Measurements from ENCODE around the gene SLC26A5. TPM values are rescaled to one million over a fixed set of nuclear protein-coding genes. Genes with fewer than 3 reads are reported as not detected.

Gene SLC26A5
- polyA plus RNA-seq, 4 donors, result 0.03 to 0.12 TPM; not detected in 2

GRCh38 chr7:103462358-103462757, 16.4 kb upstream of the SLC26A5 start:
- no peak for DNase-seq
- H3K36me3 ChIP-seq (ENCODE audit: control insufficient read depth in 3 of 3, insufficient read depth in 2 of 3, low read depth in 1 of 3, low read length in 3 of 3), result no peaks in the 10 kb centered on the region
- WGBS, 3 donors, result 46 to 69% (median 49%) methylated on average over 7 of the region's 7 CpGs

GRCh38 chr7:103447073-103447960, 1.3 kb upstream of the SLC26A5 start:
- Histone ChIP-seq H3K9me3 (ENCODE audit: control insufficient read depth in 2 of 2, insufficient read depth in 1 of 2, low read depth in 1 of 2, low read length in 1 of 2) (no peaks in the 10 kb centered on the region), H3K27ac (ENCODE audit: low read depth in 1 of 3, low read length in 2 of 3) (no peak overlapping the region), H3K4me3 (ENCODE audit: low read depth in 1 of 3, low read length in 3 of 3) (no peak overlapping the region), H3K36me3 (ENCODE audit: control insufficient read depth in 3 of 3, insufficient read depth in 2 of 3, low read depth in 1 of 3, low read length in 3 of 3) (no peaks in the 10 kb centered on the region), H3K27me3 (ENCODE audit: control insufficient read depth in 3 of 3, insufficient read depth in 3 of 3, low read length in 3 of 3) (peaks cover 0 to 42% (median 19%) of the 10 kb centered on the region in 3 donors), H3K4me1 (ENCODE audit: control insufficient read depth in 3 of 3, insufficient read depth in 2 of 3, low read depth in 1 of 3, low read length in 2 of 3) (peaks cover 0 to 7% (median 0%) of the 10 kb centered on the region in 3 donors)
- 8 to 12% (median 11%) methylated on average over 17 of the region's 17 CpGs for WGBS, 3 donors
- DNase-seq, result peak; percentile 45 to 51
- no peak for FAIRE-seq

More at GRCh38 chr7:103462358-103462757, 16.4 kb upstream of the SLC26A5 start:
- FAIRE-seq, result no peak
- no peak overlapping the region for H3K4me3 ChIP-seq (ENCODE audit: low read depth in 1 of 3, low read length in 3 of 3)
- no peaks in the 10 kb centered on the region for H3K9me3 ChIP-seq (ENCODE audit: control insufficient read depth in 2 of 2, insufficient read depth in 1 of 2, low read depth in 1 of 2, low read length in 1 of 2)
- H3K4me1 ChIP-seq (ENCODE audit: control insufficient read depth in 3 of 3, insufficient read depth in 2 of 3, low read depth in 1 of 3, low read length in 2 of 3), result no peaks in the 10 kb centered on the region
- H3K27ac ChIP-seq (ENCODE audit: low read depth in 1 of 3, low read length in 2 of 3), result no peak overlapping the region
- H3K27me3 ChIP-seq (ENCODE audit: control insufficient read depth in 3 of 3, insufficient read depth in 3 of 3, low read length in 3 of 3), result no peaks in the 10 kb centered on the region

- peak overlapping the region in 1 of 3 donors; percentile 42 for H3K4me3 ChIP-seq (ENCODE audit: low read depth in 1 of 3, low read length in 3 of 3)
- 4% methylated on average over 39 to 48 of the region's 48 CpGs for WGBS, 3 donors
- peaks cover 0 to 7% (median 0%) of the 10 kb centered on the region in 3 donors for H3K4me1 ChIP-seq (ENCODE audit: control insufficient read depth in 3 of 3, insufficient read depth in 2 of 3, low read depth in 1 of 3, low read length in 2 of 3)
- no peak overlapping the region for H3K27ac ChIP-seq (ENCODE audit: low read depth in 1 of 3, low read length in 2 of 3)
- FAIRE-seq (no peak), DNase-seq (peak in 1 of 2 donors; percentile 20)
- H3K27me3 ChIP-seq (ENCODE audit: control insufficient read depth in 3 of 3, insufficient read depth in 3 of 3, low read length in 3 of 3), result peaks cover 0 to 45% (median 22%) of the 10 kb centered on the region in 3 donors
- no peaks in the 10 kb centered on the region for H3K36me3 ChIP-seq (ENCODE audit: control insufficient read depth in 3 of 3, insufficient read depth in 2 of 3, low read depth in 1 of 3, low read length in 3 of 3)
- H3K9me3 ChIP-seq (ENCODE audit: control insufficient read depth in 2 of 2, insufficient read depth in 1 of 2, low read depth in 1 of 2, low read length in 1 of 2), result no peaks in the 10 kb centered on the region
Measured at GRCh38 chr7:103445228-103446048, 569 bp downstream of the SLC26A5 start.

GRCh38 chr7:103439661-103440060, 6.3 kb downstream of the SLC26A5 start:
- Histone ChIP-seq H3K27ac (ENCODE audit: low read depth in 1 of 3, low read length in 2 of 3) (no peak overlapping the region), H3K4me3 (ENCODE audit: low read depth in 1 of 3, low read length in 3 of 3) (no peak overlapping the region), H3K4me1 (ENCODE audit: control insufficient read depth in 3 of 3, insufficient read depth in 2 of 3, low read depth in 1 of 3, low read length in 2 of 3) (no peaks in the 10 kb centered on the region), H3K27me3 (ENCODE audit: control insufficient read depth in 3 of 3, insufficient read depth in 3 of 3, low read length in 3 of 3) (peaks cover 0 to 19% (median 3%) of the 10 kb centered on the region in 3 donors), H3K9me3 (ENCODE audit: control insufficient read depth in 2 of 2, insufficient read depth in 1 of 2, low read depth in 1 of 2, low read length in 1 of 2) (no peaks in the 10 kb centered on the region), H3K36me3 (ENCODE audit: control insufficient read depth in 3 of 3, insufficient read depth in 2 of 3, low read depth in 1 of 3, low read length in 3 of 3) (no peaks in the 10 kb centered on the region)
- FAIRE-seq (no peak), DNase-seq (no peak)
- WGBS, 3 donors, result 95 to 98% (median 95%) methylated on average over 8 of the region's 8 CpGs

- Histone ChIP-seq H3K4me3 (ENCODE audit: low read depth in 1 of 3, low read length in 3 of 3) (no peak overlapping the region), H3K27me3 (ENCODE audit: control insufficient read depth in 3 of 3, insufficient read depth in 3 of 3, low read length in 3 of 3) (peaks cover 0 to 3% (median 3%) of the 10 kb centered on the region in 3 donors), H3K36me3 (ENCODE audit: control insufficient read depth in 3 of 3, insufficient read depth in 2 of 3, low read depth in 1 of 3, low read length in 3 of 3) (no peaks in the 10 kb centered on the region), H3K9me3 (ENCODE audit: control insufficient read depth in 2 of 2, insufficient read depth in 1 of 2, low read depth in 1 of 2, low read length in 1 of 2) (no peaks in the 10 kb centered on the region), H3K27ac (ENCODE audit: low read depth in 1 of 3, low read length in 2 of 3) (no peak overlapping the region), H3K4me1 (ENCODE audit: control insufficient read depth in 3 of 3, insufficient read depth in 2 of 3, low read depth in 1 of 3, low read length in 2 of 3) (no peaks in the 10 kb centered on the region)
- FAIRE-seq (no peak), DNase-seq (no peak)
- WGBS, 3 donors, result 38 to 39% (median 38%) methylated on average over 1 of the region's 1 CpG
Measured at GRCh38 chr7:103437623-103438022, 8.4 kb downstream of the SLC26A5 start.

GRCh38 chr7:103432712-103433111, 13.3 kb downstream of the SLC26A5 start:
- no peak for DNase-seq
- Histone ChIP-seq H3K4me3 (ENCODE audit: low read depth in 1 of 3, low read length in 3 of 3) (no peak overlapping the region), H3K9me3 (ENCODE audit: control insufficient read depth in 2 of 2, insufficient read depth in 1 of 2, low read depth in 1 of 2, low read length in 1 of 2) (no peaks in the 10 kb centered on the region), H3K4me1 (ENCODE audit: control insufficient read depth in 3 of 3, insufficient read depth in 2 of 3, low read depth in 1 of 3, low read length in 2 of 3) (no peaks in the 10 kb centered on the region), H3K27ac (ENCODE audit: low read depth in 1 of 3, low read length in 2 of 3) (no peak overlapping the region), H3K27me3 (ENCODE audit: control insufficient read depth in 3 of 3, insufficient read depth in 3 of 3, low read length in 3 of 3) (no peaks in the 10 kb centered on the region), H3K36me3 (ENCODE audit: control insufficient read depth in 3 of 3, insufficient read depth in 2 of 3, low read depth in 1 of 3, low read length in 3 of 3) (no peaks in the 10 kb centered on the region)
- FAIRE-seq, result no peak
- 48 to 71% (median 55%) methylated on average over 1 of the region's 1 CpG for WGBS, 3 donors

GRCh38 chr7:103425177-103425576, 20.8 kb downstream of the SLC26A5 start:
- no peak overlapping the region for H3K4me3 ChIP-seq (ENCODE audit: low read depth in 1 of 3, low read length in 3 of 3)
- H3K27ac ChIP-seq (ENCODE audit: low read depth in 1 of 3, low read length in 2 of 3), result no peak overlapping the region
- H3K4me1 ChIP-seq (ENCODE audit: control insufficient read depth in 3 of 3, insufficient read depth in 2 of 3, low read depth in 1 of 3, low read length in 2 of 3), result no peaks in the 10 kb centered on the region
- no peaks in the 10 kb centered on the region for H3K9me3 ChIP-seq (ENCODE audit: control insufficient read depth in 2 of 2, insufficient read depth in 1 of 2, low read depth in 1 of 2, low read length in 1 of 2)
- no peaks in the 10 kb centered on the region for H3K36me3 ChIP-seq (ENCODE audit: control insufficient read depth in 3 of 3, insufficient read depth in 2 of 3, low read depth in 1 of 3, low read length in 3 of 3)
- DNase-seq (no peak), FAIRE-seq (no peak)
- no peaks in the 10 kb centered on the region for H3K27me3 ChIP-seq (ENCODE audit: control insufficient read depth in 3 of 3, insufficient read depth in 3 of 3, low read length in 3 of 3)
- 30 to 42% (median 30%) methylated on average over 1 of the region's 1 CpG for WGBS, 3 donors

- FAIRE-seq, result no peak
- no peak overlapping the region for H3K27ac ChIP-seq (ENCODE audit: low read depth in 1 of 3, low read length in 2 of 3)
- H3K4me3 ChIP-seq (ENCODE audit: low read depth in 1 of 3, low read length in 3 of 3), result no peak overlapping the region
- no peak for DNase-seq
- 76 to 80% (median 78%) methylated on average over 3 of the region's 3 CpGs for WGBS, 3 donors
- H3K36me3 ChIP-seq (ENCODE audit: control insufficient read depth in 3 of 3, insufficient read depth in 2 of 3, low read depth in 1 of 3, low read length in 3 of 3), result no peaks in the 10 kb centered on the region
- no peaks in the 10 kb centered on the region for H3K27me3 ChIP-seq (ENCODE audit: control insufficient read depth in 3 of 3, insufficient read depth in 3 of 3, low read length in 3 of 3)
- peaks cover 0 to 4% of the 10 kb centered on the region in 2 donors for H3K9me3 ChIP-seq (ENCODE audit: control insufficient read depth in 2 of 2, insufficient read depth in 1 of 2, low read depth in 1 of 2, low read length in 1 of 2)
- no peaks in the 10 kb centered on the region for H3K4me1 ChIP-seq (ENCODE audit: control insufficient read depth in 3 of 3, insufficient read depth in 2 of 3, low read depth in 1 of 3, low read length in 2 of 3)
Measured at GRCh38 chr7:103423467-103424179, 22.4 kb downstream of the SLC26A5 start.
